HG03066 (cell line): ENCODE measurements around the gene TSPAN18.

Experiments
- ATAC-seq: cut with Tn5 transposase; IDR thresholded peaks from one replicate; pipeline ENCODE4 v1.9.1; 2021; ENCODE audit warnings: low read depth; ENCODE audit not compliant: unreplicated experiment

Gene TSPAN18

DNA sequence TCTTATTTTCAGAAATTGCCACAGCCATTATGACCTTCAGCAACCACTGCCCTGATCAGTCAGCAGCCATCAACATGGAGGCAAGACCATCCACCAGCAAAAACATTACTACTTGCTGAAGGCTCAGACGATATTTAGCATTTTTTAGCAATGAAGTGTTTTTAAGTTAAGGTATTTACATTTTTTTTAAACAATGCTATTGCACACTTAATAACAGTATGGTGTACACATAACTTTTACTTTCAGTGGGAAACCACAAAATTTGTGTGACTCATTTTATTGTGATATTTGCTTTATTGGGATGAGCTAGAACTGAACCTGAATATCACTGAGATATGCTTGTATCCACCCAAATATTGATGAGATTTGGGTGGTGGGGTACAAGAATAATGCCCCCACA, 110.9 kb downstream of the TSPAN18 start:
- no peak for ATAC-seq

DNA sequence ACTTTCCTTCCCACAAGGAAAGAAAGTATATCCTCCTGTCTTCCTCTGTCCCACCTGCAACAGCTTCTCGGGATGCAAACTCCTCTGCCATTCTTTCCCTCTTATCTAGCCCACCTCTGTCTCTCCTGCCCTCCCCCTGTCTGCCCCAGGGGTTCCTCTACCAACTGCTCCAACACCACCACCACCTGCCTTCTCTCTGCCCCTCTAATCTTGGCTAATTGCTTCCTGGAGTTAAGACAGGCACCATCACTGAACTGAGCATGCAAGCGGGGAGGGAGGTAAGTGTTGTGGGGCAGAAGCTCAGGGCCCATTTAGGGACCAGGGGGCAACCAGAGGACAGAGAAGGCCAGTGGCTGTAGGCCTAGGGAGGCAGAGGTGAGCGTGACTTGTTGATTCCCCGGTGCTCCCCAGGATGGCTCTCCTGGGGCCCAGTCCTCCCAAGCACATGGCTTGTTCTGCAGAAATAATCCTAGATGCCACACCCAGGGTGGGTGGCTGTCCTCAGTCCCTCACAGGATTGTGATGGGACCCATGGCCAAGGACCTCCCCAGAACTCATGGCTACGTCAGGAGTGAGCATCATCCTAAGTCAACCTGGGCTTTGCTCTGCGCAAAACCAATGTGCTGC, 112.8 kb downstream of the TSPAN18 start:
- no peak for ATAC-seq

DNA sequence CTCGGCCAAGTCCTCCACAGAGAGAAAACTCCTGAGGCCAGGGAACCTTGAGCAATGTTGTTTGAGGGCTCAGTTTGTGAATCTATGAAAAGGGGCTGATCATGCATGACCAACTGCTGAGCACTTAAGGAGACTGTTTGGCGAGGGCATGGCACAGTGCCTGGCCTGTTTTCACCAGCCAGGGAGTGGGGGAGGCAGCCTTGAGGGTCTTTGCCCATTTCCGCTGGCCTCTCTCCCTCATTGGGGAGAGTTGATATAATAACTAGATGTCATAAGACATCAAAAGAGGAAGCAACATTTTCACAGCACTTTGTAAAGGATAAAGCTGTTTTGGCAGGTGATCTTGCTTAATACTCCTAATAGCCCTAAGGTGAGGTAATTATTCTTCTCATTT, 113.3 kb downstream of the TSPAN18 start:
- no peak for ATAC-seq

DNA sequence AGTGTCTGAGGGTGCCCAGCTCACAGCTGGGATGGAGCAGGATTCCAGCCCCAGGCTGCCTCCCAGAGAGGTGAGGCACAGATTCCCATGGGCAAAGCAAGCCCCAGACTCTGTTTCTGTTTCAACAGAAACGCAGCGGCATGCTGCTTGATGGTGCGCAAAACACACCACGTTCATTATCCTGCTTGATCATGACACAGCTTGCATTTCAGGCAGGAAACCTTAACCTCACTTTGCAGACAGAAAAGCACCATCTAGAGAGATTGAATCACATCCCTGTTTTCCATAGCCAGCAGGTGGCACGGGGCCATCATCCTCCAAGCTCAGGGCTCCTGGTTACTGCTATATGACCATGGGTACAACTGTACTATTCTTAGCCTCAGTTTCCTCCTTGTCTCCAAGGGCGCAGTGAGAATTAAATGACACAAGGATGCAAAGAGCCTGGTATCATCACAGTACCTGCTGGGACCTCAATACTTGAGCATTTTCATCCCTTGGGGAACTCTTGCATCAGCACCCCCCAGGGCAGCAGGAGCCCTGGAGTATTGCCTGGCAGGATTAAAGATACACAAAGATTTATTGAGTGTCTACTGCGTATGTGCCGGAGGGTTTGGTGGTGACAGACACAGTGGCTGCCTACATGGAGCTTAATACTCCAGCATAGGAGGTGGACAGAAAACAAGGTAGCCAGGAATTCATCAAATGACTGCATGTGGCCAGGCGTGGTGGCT, 113.9 kb downstream of the TSPAN18 start:
- no peak for ATAC-seq

DNA sequence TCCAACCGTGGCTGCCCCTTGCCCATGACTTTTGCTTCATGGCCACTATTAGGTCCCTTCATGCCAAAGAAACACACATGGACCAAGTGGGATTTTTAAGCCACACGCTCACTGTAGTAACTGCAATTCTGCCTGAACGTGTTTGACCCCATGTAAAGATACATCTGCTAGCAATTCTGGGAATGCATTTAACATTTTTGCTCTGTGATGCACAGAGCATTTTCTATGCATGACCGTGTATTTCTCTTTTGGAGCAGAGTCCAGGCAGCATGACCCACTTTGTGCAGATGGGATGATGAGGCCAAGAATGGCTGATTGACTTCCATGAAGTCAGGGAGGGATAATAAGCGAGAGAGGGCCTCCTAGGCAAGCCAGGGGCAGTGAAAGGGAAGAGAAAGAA, 115.5 kb downstream of the TSPAN18 start:
- ATAC-seq, result no peak

DNA sequence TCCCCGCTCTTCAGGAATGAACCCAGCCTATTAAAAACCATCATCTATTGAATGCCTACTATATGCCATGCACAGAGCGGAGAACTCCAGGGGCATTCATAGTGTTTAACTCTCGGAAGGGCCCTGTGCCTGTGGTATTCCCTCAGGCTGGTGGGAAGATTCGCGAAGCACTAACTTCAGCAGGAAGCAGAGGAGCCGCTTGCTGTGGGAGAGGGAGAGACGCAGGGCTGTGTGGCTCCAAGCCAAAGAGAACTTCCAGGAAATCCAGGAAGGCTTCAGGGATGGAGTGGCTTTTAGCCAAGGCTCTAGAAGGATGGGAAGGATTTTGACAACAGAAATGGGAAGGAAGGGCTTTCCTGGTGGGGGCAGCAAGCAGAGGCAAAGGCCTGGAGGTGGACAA, 120.1 kb downstream of the TSPAN18 start:
- no peak for ATAC-seq

DNA sequence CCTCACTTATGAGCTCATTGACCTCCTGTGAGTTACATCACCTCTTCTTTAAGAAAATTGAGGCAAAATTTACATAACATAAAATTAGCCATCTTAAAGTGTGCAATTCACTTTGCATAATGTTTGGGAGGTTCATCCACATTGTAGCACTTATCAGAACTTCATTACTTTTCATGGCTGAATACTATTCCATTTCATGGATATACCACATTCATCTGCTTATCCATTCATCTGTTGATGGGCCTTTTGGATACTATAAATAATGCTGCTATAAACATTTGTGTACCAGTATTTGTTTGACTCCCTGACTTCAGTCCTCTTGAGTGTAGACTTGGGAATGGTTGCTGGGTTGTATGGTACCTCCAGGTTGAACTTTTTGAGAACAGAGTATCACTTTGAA, 120.6 kb downstream of the TSPAN18 start:
- ATAC-seq, result no peak

DNA sequence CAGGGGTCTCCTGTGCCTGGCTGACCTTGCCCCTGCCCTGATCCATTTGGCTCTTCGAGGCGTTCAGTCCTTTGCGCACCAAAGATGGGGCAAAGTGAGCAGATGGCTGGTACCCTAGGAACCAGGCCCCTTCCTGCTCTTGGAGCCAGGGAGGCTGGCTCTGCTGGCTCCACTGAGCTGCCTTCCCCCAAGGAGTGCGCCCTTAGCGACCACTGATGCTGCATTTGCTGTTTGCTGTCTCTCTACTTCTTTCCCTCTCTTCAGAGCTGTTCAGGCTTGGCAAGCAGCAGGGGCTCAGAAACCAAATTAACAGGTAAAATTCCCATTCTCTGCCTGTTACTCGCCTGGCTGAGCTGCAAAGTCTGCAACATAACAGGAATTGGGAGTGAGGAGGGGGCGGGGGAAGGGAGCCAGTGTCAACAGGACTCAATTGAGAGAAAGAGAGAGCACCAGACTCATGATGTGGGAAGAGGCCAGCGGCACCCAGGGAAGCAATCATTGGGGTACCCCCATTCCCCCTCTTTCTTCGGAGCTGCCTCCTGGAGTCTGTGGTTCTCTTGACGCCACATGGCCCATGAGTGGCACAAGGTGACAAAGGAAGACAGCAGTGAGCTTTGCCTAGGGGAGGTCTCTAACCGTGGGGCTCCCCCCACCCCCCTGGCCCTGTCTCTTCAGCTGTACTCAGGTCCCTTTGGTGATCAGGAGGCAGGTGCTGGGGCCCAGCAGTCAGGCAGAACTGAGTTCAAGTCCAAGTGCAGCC, 121.6 kb downstream of the TSPAN18 start:
- no peak for ATAC-seq

DNA sequence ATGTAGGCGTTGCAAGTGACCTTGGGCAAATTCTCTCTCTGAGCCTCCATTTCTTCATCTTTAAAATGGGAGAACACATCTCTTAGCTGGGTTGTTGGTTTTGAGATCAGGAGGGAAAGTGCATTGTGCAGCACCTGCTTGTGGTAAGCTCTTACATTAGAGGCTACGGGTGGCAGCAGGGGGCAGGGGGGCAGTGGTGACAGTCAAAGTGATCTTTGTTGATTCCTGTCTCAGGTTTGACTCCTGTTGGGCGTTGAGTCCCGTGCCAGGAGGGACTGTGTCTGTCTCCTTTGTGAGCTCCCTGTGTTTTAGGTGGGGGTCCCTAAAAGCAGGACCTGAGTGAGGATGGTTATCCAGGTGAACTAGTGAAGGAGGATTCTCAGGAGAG, 122.2 kb downstream of the TSPAN18 start:
- no peak for ATAC-seq

DNA sequence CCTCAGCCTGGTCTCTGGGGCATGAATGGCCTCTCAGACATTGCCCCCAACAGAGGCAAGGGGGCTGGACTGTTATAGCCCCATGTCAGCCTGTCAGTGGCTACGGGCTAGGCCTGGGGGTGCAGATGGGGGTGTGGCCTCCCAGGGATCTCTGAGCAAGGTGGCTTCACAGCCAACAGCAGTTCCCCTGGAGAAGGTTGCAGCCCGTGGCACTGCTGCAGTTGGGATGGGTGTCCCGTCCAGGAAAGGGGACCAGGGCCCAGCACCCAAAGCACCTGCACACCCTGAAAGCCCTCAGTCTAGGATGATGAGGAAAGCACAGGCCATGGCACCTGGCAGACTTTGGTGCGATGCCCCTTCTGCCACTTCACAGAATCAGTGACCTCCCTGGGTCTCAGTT, 122.7 kb downstream of the TSPAN18 start:
- ATAC-seq, result no peak

DNA sequence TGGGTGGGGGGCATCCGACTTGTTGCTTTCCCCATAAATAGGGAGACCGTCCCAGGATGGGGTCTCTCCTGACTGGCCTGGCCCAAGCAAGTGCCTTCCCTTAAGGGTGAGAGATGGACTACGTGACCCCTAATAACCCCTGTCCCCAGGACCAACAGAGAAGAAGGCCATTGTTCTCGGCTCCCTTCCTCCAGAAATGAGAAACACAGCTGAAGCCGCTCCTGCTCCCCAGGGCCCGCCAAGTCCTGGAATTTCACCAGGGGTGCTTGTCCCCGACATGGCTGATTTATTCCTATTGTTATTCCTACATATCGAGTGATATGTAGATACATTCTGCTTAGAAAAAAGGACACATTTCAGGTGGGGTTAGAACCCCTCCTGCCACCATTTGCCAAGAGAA, 123.2 kb downstream of the TSPAN18 start:
- ATAC-seq, result no peak

DNA sequence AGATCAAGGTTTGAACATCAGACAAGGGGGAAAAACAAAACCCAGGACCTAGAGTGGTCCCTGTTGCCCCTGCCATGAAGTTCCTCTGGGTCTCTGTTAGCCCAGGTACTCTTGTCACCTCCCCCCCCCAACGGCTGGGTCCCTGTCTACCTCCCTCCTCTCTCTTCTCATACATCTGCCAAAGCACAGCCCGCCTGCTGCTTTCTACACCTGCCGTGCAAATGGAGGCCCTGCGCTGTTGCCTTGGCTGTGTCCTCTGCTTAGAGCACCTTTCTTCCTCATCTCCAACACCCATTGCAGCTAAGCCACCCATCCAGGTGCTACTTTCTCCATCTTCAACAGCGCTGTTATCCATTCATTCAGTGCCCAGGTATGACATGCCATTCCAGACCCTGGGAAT, 124.7 kb downstream of the TSPAN18 start:
- ATAC-seq, result no peak

DNA sequence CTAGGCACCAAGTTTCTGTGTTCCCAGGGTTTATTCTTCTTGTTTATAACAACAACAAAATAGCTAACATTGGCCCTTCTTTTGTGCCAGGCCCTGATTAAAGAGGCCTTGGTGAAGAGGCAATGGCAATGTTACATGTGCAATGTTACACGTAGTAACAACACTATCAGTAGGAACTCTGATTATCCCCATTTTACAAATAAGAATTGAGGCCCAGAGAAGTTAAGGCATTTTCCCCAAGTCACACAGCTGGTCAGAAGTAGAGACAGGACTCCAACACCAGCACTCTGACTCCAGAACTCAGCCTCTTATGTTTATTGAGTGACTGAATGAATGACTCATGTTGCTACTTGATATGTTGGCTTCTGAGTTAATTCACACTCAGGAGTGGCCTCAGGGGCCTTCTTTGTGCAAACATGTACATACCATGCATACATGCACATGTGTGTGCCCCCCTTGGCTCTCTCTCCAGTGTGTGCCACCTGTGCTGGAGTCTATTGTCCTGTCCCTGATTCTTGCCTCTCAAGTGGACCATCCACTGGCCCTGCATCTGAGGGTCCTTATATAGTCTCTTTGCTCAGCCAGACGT, 125.5 kb downstream of the TSPAN18 start:
- ATAC-seq, result no peak

DNA sequence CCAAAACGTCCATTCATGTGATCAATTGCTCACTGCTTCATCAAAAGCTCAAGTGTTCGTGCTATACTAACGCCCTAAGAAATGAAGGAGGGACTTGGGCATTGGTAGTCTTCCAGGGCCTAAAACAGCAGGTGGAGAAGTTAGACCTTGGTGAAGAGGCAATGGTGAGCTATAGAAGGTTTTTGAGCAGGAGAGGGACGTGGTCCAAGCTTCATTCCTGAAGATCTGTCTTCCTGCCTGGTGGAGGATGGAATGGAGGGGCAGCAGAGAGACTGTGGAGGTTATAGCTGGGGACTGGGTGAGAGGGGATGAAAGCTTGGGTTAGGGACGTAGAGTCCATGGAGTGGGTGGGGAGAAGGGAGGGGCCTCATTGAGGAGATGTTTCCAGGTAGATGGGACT, 126.2 kb downstream of the TSPAN18 start:
- no peak for ATAC-seq

DNA sequence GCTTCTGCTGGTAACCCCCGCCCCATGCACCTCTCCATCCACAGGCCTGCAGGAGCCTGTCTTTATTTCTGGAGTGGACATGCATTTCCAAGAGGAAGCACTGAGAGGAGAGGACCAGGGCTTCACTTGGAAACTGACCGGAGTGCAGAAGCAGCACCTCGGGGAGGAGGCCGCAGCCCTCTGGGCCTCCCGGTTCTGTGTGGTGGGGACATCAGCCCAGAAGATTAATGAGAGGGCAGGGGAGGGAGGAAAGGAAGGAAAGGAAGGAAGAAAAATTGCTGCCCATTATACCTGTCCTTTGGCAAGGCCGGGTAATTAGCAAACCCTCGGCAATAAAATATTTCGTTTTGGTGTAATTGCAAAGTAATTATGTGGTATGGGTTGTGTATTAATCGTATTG, 126.9 kb downstream of the TSPAN18 start:
- ATAC-seq, result no peak

DNA sequence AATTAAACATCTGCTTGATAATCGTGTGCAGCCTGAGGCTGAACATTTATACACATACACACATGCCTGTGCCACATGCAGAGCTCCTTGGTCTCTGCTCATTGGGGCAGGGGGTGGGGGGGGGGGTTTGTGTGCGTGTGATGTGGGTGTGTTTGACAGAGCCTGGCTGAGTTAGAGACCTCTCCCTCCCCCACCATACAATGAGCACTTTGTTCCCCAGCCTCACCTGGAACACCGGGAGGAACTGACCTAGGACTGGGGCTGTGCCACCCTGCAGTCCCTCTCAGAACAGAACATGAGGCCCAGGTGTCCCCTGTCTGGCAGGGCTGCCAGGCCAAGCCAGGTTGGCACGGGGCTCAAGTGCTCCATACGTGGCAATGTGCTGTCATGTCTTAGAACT, 127.3 kb downstream of the TSPAN18 start:
- no peak for ATAC-seq

DNA sequence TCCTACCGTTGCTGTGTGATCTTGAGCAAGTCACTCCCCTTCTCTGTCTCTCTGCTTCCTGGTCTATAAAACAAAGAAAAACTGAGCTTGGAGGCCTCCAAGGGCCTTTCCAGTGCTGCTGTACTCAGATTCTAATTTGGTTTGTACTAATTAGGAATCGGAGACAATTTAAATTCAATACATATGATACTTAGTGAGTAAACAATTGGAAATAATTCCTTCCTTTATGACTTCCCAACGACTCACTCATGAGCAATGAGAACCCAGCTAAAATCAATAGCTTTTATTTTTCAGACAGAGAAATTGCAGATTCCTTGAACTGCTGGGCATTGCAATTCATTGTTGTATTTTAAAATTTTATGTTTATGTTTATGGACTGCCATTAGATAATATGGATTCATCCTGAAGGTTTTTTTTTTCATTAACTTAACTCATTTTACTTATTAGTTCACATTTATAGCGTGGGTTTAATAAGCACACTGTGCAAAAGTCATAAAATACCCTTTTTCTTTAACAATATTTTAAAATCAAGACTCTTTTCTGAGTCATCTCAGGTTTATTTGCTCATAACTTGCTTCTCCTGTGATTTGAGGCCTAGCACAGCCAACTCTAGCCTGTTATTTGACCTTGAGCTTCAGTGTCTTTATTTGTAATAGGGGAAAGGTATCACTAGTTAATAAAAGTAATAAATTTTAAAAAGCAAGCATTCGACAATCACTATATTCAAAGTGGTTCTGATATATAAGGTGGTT, 128.2 kb downstream of the TSPAN18 start:
- ATAC-seq, result no peak

DNA sequence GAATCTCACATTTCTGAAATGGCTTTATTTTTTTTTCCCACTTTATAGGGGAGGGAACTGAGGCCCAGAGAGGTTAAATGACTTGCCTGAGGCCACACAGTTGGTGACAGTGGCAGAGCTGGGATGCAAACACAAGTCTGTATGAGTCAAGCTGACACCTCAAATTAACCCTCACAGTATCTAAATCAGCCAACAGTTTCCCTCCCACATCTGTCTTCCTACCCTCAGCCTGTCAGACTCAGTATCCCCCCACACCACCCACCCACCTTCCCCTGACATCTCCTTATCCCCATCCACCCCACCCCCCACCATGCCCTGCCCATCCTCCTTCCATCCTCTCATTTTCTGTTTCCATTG, 128.7 kb downstream of the TSPAN18 start:
- ATAC-seq, result no peak

DNA sequence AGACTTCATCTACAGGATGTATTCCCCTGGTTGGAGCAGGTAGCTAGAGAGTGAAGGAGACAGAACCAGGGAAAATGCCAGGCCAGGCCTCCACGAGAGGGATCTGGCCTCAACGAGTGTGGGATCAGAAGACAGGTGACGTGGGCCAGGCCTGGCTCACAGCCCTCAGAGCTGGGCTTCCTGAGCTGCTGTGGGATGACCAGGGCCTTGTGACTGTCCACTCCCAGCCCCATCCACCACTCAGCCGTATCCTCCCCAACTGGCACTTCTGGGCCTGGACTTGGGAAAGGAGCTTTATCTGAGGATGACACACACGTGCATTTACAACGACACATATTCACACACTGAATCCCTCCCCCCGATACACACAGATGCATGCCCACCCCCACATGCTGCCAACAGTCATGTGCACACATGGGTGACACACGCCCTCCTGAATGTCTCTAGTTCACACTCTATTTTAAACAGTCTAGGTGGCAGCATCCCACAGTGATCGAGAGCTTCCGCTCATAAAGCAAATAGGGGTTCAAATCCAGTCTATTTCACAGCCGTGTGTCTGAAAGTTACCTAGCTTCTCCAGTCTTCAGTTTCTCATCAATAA, 130.8 kb downstream of the TSPAN18 start:
- ATAC-seq, result no peak

DNA sequence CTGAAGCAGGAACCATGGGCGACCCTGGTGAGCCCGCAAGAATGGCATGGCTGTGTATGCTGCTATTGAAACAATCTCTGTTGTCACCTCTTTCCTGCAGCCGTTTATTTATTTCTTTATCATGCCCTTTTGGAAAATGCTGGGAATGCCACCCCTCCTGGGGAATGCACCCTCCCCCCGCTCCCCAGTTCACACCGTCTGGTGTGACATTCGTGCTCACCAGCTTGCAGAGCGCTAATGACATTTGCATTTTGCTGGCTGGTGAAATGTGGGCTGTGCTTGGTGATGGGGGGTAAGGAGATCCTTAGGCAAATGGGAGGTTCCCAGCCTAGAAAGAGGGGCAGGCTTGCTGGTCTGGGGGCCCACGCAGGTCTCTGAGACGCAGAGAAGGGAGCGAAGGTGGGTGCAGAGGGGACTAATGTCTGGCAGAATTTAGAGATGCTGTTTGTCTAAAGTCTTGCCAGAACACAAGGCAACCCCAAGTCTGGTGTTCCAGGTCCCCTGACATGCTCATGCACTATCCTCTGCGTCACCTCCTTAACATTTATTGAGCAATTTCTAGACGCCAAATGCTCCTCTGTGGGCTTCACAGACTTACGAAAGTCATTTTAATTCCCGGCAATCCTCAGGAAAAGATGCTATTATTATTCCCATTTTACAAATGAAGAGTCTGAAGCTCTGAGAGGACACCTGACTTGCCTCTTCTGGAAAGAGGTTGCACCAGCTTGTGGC, 132.2 kb downstream of the TSPAN18 start:
- no peak for ATAC-seq
